HUES48 (cell line): ENCODE data around the gene BMP8A.
"Not testable (repeated sequence)": the region's sequence is repeated elsewhere in the genome, so short reads cannot be mapped to it uniquely, and the experiment has no call there.

ENCODE experiments used
- H3K27ac ChIP-seq: one replicate; pipeline ENCODE4 v1.7.0; 2013; ENCODE audit warnings: low read depth, low read length, inconsistent platforms
- H3K27me3 ChIP-seq: 2 replicates; pipeline ENCODE4 v1.6.1; 2013; ENCODE audit warnings: mild to moderate bottlenecking, low read length; ENCODE audit not compliant: control insufficient read depth, insufficient read depth
- H3K36me3 ChIP-seq: 2 replicates; pipeline ENCODE4 v1.6.1; 2013; ENCODE audit warnings: low read length; ENCODE audit not compliant: control insufficient read depth, insufficient read depth
- H3K4me1 ChIP-seq: 2 replicates; pipeline ENCODE4 v1.6.1; 2013; ENCODE audit warnings: mild to moderate bottlenecking, low read length; ENCODE audit not compliant: control insufficient read depth, insufficient read depth
- H3K4me3 ChIP-seq: 2 replicates; pipeline ENCODE4 v1.5.1; 2013; ENCODE audit warnings: mild to moderate bottlenecking, low read depth, low read length
- H3K9ac ChIP-seq: 2 replicates; pipeline ENCODE4 v1.6.1; 2013; ENCODE audit warnings: mild to moderate bottlenecking, low read depth, low read length, moderate library complexity
- H3K9me3 ChIP-seq: 2 replicates; pipeline ENCODE4 v1.6.1; 2013; ENCODE audit warnings: low read length; ENCODE audit not compliant: control insufficient read depth, insufficient read depth

The BMP8A gene

GRCh38 chr1:39496520-39496919 is 5.1 kb downstream of the BMP8A start:
- H3K4me3 ChIP-seq, H3K36me3 ChIP-seq, H3K9ac ChIP-seq, H3K9me3 ChIP-seq, H3K4me1 ChIP-seq, H3K27ac ChIP-seq: not testable (repeated sequence)
- H3K27me3 ChIP-seq: peaks cover 31% of the 10 kb centered on the region

DNA sequence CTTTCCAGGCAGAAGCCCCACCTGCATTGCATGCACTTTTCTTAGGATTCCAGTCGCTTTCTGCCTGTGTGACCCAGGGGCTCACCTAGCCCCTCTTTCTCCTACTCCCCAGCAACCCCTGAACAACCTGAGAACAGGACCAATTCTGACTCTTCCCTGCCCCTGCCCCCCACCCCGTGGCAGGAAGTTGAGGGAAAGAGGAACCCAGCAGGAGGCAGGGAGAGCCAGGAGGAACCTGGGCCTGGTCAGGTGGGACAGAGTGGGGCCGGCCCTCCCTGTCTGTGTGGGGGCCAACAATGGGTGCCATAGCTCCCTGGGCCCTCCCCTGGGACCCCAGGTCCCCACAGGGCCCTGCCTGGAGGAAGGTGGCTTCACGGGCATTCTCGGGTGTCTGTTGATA is 6.1 kb downstream of the BMP8A start:
- H3K4me3 ChIP-seq: no peak overlapping the region

DNA sequence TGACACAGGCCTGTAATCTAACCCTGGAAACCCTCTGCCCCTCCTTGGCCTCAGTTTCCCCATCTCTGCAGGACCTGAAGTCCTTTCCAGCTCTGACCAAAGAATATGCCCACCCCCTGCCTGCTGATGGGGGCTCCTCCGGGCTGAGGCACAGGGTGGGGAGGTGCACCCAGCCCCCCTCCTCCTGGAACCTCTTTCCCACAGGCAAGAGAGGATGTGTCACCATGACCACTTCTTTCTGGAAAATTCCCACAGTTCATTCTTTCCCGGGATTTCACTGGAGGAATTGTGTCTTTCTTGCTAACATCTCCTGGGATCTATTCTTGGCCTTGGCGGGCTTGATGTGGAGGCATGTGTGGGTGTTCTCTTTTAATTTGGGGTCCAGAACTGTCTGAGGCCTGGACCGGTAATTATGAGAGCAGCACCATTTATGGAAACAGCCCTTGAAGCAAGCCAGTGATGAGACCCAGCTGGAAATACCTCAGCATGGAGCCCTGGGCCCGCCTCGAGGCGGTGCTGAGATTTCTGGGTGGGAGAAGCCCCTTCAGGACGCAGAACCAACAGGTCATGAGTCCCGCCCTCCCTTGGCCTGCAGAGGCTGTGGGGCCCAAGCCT is 6.8 kb downstream of the BMP8A start:
- H3K9ac ChIP-seq, H3K36me3 ChIP-seq, H3K9me3 ChIP-seq, H3K4me1 ChIP-seq, H3K27ac ChIP-seq, H3K4me3 ChIP-seq: not testable (repeated sequence)
- H3K27me3 ChIP-seq: peaks cover 15% of the 10 kb centered on the region

More for the DNA sequence above, 6.1 kb downstream of the BMP8A start:
- peaks cover 21% of the 10 kb centered on the region for H3K27me3 ChIP-seq
- H3K27ac ChIP-seq: no peak overlapping the region
- H3K36me3 ChIP-seq: no peaks in the 10 kb centered on the region
- H3K9ac ChIP-seq: no peak overlapping the region
- no peaks in the 10 kb centered on the region for H3K9me3 ChIP-seq
- no peaks in the 10 kb centered on the region for H3K4me1 ChIP-seq

- H3K9ac ChIP-seq, H3K27ac ChIP-seq, H3K27me3 ChIP-seq, H3K36me3 ChIP-seq, H3K4me1 ChIP-seq, H3K9me3 ChIP-seq, H3K4me3 ChIP-seq: not testable (repeated sequence)
Observed at GRCh38 chr1:39498821-39499220, 7.4 kb downstream of the BMP8A start.

DNA sequence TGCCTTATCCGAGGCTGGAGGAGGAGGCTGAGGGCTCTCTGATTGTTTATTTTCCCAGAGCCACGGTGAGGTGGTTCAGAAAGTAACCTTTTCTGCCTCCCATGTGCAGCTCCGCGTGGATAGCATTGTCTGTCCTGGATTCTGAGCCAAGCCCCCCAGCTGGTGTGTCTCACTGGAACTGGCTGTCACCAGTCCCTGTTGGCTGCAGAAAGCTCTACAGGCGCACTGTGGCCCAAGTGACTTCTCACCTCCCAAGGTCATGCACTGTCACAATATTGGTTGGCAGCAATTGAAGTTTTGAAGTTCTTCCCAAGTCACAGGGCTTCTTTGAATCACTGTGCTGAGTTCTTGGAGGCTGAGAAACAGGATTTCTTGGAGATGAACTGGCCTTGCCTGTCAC is 8.2 kb downstream of the BMP8A start:
- no peak overlapping the region for H3K9ac ChIP-seq
- no peaks in the 10 kb centered on the region for H3K9me3 ChIP-seq
- H3K4me3 ChIP-seq: no peak overlapping the region
- H3K36me3 ChIP-seq: no peaks in the 10 kb centered on the region
- H3K27ac ChIP-seq: no peak overlapping the region
- 0 out of 2 replicates have a peak, but pooled peaks cover under 1% of the 10 kb centered on the region for H3K27me3 ChIP-seq
- H3K4me1 ChIP-seq: no peaks in the 10 kb centered on the region

DNA sequence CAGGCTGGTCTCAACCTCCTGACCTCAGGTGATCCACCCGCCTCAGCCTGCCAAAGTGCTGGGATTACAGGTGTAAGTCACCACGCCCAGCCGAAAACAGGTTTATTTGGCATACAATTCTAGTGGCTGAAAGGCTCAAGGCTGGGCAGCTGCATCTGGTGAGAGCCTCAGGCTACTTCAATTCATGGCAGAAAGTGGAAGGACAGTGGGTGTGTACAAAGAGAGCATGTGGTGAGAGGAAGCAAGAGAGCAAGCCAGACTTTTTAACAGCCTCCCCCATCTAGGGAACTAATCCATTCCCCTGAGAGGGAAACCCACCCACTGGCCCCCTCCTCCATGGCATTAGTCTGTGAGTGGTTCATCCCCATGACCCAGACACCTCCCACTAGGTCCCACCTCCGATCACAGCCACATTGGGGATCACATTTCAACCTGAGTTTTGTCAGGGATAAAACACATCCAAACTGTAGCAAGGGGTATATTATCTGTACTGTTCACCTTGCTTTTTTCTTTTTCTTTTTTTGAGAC is 9.5 kb downstream of the BMP8A start:
- Histone ChIP-seq H3K9me3 (no peaks in the 10 kb centered on the region), H3K36me3 (no peaks in the 10 kb centered on the region), H3K4me1 (no peaks in the 10 kb centered on the region), H3K9ac (no peak overlapping the region), H3K27me3 (no peaks in the 10 kb centered on the region), H3K27ac (no peak overlapping the region), H3K4me3 (no peak overlapping the region)

DNA sequence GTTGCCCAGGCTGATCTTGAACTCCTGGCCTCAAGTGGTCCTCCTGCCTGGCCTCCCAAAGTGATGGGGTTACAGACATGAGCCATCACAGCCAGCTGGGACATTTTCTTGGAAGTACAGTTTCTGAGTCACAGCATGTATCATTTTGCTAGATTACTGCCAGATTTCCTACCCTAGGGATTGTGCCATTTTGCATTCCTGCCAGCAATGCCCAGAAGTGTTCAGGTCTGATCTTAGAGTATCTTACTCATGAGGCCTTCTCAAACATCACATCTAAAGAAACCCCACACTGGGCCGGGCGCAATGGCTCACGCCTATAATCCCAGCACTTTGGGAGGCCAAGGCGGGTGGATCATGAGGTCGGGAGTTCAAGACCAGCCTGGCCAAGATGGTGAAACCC is 10.2 kb downstream of the BMP8A start:
- Histone ChIP-seq H3K27ac (no peak overlapping the region), H3K9me3 (no peaks in the 10 kb centered on the region), H3K9ac (no peak overlapping the region), H3K27me3 (no peaks in the 10 kb centered on the region), H3K4me1 (no peaks in the 10 kb centered on the region), H3K36me3 (no peaks in the 10 kb centered on the region), H3K4me3 (no peak overlapping the region)

DNA sequence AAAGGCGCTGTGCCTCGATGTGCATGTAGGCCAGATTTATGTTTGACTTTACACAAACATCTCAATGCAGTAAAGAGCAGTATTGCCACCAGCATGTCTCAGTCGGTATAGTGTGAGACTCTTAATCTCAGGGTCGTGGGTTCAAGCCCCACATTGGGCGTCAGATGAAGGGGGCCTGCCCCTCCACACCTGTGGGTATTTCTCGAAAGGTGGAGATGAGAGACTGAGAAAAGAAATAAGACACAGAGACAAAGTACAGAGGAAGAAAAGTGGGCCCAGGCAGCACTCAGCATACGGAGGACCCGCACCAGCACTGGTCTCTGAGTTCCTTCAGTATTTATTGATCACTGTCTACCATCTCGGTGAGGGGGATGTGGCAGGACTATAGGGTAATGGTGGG is 13.0 kb downstream of the BMP8A start:
- not testable (repeated sequence) for H3K9ac ChIP-seq, H3K27ac ChIP-seq, H3K9me3 ChIP-seq, H3K36me3 ChIP-seq, H3K27me3 ChIP-seq, H3K4me1 ChIP-seq, H3K4me3 ChIP-seq

DNA sequence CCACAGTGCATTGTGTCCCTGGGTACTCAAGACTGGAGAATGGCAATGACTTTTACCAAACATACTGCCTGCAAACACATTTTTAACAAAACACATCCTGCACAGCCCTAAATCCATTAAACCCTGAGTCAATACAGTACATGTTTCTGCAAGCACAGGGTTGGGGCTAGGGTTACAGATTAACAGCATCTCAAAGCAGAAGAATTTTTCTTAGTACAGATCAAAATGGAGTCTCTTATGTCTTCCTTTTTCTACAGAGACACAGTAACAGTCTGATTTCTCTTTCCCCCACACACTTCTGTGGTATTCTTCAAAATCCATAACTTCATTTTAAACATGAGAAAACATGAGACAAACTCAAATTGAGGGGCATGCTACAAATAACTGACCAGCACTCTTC is 13.9 kb downstream of the BMP8A start:
- H3K27ac ChIP-seq: no peak overlapping the region
- no peaks in the 10 kb centered on the region for H3K27me3 ChIP-seq
- H3K36me3 ChIP-seq: no peaks in the 10 kb centered on the region
- no peak overlapping the region for H3K4me3 ChIP-seq
- H3K9me3 ChIP-seq: no peaks in the 10 kb centered on the region
- H3K4me1 ChIP-seq: no peaks in the 10 kb centered on the region
- no peak overlapping the region for H3K9ac ChIP-seq

- no peaks in the 10 kb centered on the region for H3K36me3 ChIP-seq
- H3K9ac ChIP-seq: no peak overlapping the region
- H3K4me1 ChIP-seq: no peaks in the 10 kb centered on the region
- H3K9me3 ChIP-seq: no peaks in the 10 kb centered on the region
- H3K4me3 ChIP-seq: no peak overlapping the region
- no peak overlapping the region for H3K27ac ChIP-seq
- H3K27me3 ChIP-seq: no peaks in the 10 kb centered on the region
Observed at GRCh38 chr1:39507230-39507928, 15.9 kb downstream of the BMP8A start.

DNA sequence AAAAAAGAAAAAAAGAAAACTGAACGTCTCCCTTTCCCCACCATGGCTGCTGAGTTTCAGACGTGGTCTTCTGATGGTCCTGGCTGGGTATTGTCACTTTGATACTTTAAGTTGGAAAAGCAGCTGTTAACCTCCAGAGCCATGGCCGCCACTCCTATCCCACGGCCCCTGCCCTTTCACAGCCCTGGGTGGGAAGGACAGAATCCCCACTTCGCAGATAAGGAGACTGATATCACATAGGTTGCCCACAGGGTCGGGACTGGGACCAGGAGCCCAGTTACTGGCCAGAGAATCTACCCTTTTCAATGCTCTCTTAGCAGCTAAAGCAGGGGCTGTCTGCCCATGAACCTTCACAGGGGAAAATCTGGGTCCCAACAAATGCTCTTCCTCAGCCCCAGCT is 16.8 kb downstream of the BMP8A start:
- Histone ChIP-seq H3K9ac (no peak overlapping the region), H3K27ac (no peak overlapping the region)

More for the DNA sequence above, 16.8 kb downstream of the BMP8A start:
- H3K36me3 ChIP-seq: no peaks in the 10 kb centered on the region
- H3K9me3 ChIP-seq: no peaks in the 10 kb centered on the region
- H3K4me1 ChIP-seq: no peaks in the 10 kb centered on the region
- H3K4me3 ChIP-seq: no peak overlapping the region
- H3K27me3 ChIP-seq: no peaks in the 10 kb centered on the region
